Omental fat pad (tissue), 4 donors: ENCODE results near the gene ECHS1. TPM values are rescaled to one million over a fixed set of nuclear protein-coding genes. Genes with fewer than 3 reads are reported as not detected.

ENCODE experiments used
- ATAC-seq: fragments of 150-250 bp; one replicate; pipeline ENCODE4 v1.9.1; 2016; ENCODE audit warnings: mild to moderate bottlenecking, moderate library complexity; ENCODE audit not compliant: low FRiP score
- DNase-seq: peaks from one replicate; pipeline ENCODE4 v3.0.0-alpha.2; 2019; ENCODE audit warnings: low spot score
- CTCF ChIP-seq, 3 donors: fragments of 450-650 bp; IDR thresholded peaks; one replicate each; pipeline ENCODE4 v1.5.1; 2016 to 2017; ENCODE audit warnings: antibody characterized with exemption in 3 of 3, mild to moderate bottlenecking in 3 of 3, moderate library complexity in 2 of 3
- total RNA-seq, 4 donors: library from RNA; depleted of rRNA; stranded (reverse); fragments of >200 nt; gene quantifications; one replicate each; pipeline ENCODE4 v1.1.0, GENCODE V29; 2016

ECHS1 gene
- total RNA-seq, 4 donors from 2014 or later = 96.0 to 197 (median 138) TPM

DNA sequence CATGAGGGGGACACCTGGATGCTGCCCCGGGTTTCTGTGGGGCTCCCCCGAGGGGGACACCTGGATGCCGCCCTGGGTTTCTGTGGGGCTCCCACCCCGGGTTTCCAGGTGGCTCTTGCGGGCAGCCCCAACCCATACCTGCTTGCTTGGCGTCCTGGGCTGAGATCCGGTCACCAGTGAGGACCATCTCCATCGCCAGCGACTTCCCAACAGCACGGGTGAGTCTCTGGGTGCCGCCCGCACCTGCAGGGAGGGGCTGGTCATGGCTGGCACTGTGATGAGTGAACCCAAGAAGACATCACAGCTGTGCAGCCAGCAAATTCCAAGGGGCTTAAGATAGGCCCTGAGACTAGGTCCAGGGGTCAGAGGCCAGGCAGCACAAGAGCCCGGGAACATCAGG, 6.4 kb downstream of the ECHS1 start:
- DNase-seq = no peak
- ATAC-seq = no peak
- TF ChIP-seq CTCF (IDR thresholded peaks at IDR 0.05) = no peak

DNA sequence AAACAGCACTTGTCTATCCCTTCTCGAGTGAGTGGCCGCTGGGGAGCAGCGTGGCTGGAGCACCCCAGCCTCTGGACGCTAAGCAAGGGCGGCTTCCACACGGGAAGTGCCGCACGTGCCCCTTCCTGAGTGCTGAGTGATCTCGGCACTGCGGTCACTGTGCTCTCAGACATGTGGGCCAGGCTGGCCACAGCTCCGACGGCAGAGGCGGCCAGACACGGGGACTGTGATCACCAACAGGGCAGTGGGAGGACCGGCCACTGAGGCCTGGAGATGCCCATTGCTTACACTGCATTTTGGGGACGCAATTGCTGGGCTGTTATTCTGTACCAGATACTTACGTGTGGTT, 7.0 kb downstream of the ECHS1 start:
- TF ChIP-seq CTCF (IDR thresholded peaks at IDR 0.05) = no peak
- DNase-seq = no peak
- peak; percentile 21 for ATAC-seq

DNA sequence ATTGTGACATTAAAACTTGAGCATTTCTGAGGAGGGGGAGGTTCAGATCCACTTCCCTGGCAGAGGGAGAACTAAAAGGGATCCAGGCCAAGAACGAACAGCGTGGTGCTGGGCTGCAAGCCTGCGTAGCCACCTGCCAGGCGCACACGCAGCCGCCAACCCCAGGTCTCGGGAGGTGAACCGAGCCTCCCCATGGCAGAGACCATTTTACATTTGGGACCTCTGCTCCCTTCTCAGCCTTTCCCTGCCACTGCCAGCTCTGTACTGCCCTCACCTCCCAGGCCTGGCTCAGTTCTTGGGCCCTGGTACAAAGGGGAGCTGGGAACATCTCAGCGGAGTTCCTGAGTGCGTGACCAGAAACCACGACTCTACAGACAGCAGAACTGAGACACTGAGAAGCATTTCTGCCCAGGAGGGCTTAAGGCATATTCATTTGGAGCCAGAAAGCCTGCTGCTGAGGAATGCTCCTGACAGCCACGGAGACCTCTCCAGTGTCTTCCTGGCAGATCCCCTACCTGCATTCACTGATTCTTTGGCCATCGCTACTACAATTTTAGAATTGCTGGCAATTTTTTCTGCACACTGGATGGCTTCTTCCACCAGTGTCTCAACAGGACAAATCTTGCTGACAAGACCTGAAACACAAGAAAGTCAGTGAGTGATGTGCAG, 7.6 kb downstream of the ECHS1 start:
- no peak for ATAC-seq
- no peak for TF ChIP-seq CTCF (IDR thresholded peaks at IDR 0.05)
- no peak for DNase-seq

DNA sequence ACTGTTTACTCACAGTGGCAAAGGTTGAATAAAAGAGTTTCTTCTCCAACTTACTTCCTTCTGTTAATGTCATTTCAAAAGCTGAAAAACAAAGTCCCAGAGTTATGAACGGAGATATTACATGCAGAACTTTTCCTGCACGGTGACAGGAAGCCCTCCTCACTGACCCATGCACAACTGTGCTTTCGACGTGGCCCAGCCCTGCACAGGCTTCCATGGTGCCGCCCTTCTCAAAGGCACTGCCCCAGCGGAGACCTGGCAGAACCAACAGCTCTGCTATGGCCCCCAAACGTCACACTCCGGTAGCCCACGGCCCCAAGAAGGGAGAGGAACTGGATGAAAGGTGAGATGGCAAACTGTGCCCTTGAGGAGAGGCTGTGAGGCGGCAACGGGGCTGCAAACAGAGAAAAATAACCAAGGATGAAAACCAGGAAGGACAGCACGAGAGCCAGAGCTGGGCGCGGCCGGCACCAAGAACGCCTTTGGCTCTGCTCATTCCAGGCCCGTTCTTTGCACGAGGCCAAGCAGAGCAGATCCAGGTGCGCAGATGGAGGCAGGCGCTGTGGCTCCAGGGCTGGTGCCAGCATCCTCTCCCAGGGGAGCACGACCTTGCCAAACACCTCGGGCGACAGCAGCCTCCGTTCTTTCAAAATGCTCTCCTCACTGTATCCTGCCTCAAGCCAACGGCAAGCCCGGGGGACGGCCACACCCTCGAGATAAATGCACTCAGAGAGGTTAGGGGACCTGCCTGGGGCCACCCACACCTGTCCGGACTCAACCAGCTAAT, 8.3 kb downstream of the ECHS1 start:
- ATAC-seq = no peak
- no peak for TF ChIP-seq CTCF (IDR thresholded peaks at IDR 0.05)
- DNase-seq = no peak

- ATAC-seq (no peak), DNase-seq (no peak)
- TF ChIP-seq CTCF (IDR thresholded peaks at IDR 0.05) = no peak
Observed at GRCh38 chr10:133362846-133363245, 10.3 kb downstream of the ECHS1 start.

DNA sequence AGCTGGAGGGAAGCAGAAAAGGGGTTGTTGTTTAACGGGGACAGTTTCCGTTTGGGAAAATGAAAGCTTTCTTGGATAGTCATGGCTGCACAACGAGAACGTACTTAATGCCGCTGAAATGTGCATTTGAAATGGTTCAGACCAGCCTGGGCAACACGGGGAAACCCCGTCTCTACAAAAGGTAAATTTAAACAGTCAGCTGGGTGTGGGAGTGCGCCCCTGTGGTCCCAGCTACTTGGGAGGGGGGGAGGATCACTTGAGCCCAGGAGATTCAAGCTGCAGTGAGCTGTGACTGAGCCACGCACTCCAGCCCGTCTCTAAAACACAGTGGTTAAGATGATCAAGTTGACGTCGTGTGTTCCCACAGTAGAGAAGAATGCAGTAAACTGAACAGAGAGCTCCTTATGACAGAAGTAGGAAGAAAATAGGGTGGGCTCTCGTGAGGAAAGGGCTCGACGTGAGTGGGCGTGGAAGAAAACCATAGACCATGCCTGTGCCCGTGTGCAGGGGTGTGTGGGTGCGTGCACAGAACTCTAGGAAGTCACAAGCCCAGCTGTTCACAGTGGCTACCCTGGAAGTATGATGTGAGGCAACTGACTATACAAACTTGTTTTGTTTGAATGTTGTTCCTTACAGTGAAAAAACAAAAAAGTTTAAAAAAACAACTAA, 11.2 kb downstream of the ECHS1 start:
- no peak for TF ChIP-seq CTCF (IDR thresholded peaks at IDR 0.05)
- ATAC-seq = no peak
- DNase-seq = no peak
